H9 (cell line): ENCODE measurements around the gene WDFY3. TPM values are rescaled to one million over a fixed set of nuclear protein-coding genes. Genes with fewer than 3 reads are reported as not detected.

ENCODE experiments used
- DNase-seq: peaks from one replicate; pipeline ENCODE4 v3.0.0-alpha.2; 2017
- H2AFZ ChIP-seq: one replicate; pipeline ENCODE4 v1.6.1; 2013; ENCODE audit warnings: mild to moderate bottlenecking, low read length, control low read depth, moderate library complexity
- H2AK5ac ChIP-seq: 2 replicates; pipeline ENCODE4 v1.6.1; 2013; ENCODE audit warnings: low read length, control low read depth, mixed read lengths; ENCODE audit not compliant: insufficient read length
- H2BK120ac ChIP-seq: one replicate; pipeline ENCODE4 v1.6.1; 2013; ENCODE audit warnings: low read depth, mild to moderate bottlenecking, low read length, control low read depth, inconsistent platforms; ENCODE audit not compliant: poor library complexity, severe bottlenecking
- H2BK12ac ChIP-seq: 2 replicates; pipeline ENCODE4 v1.6.1; 2013; ENCODE audit warnings: low read length, control low read depth, mixed read lengths, low read depth; ENCODE audit not compliant: insufficient read length
- H2BK15ac ChIP-seq: 2 replicates; pipeline ENCODE4 v1.6.1; 2013; ENCODE audit warnings: low read depth, low read length, control low read depth
- H2BK20ac ChIP-seq: one replicate; pipeline ENCODE4 v1.6.1; 2013; ENCODE audit warnings: low read depth, mild to moderate bottlenecking, low read length, control low read depth, inconsistent platforms; ENCODE audit not compliant: poor library complexity, severe bottlenecking
- H2BK5ac ChIP-seq: 2 replicates; pipeline ENCODE4 v1.6.1; 2013; ENCODE audit warnings: low read length, control low read depth, mixed read lengths; ENCODE audit not compliant: insufficient read length
- H3K14ac ChIP-seq: 2 replicates; pipeline ENCODE4 v1.6.1; 2013; ENCODE audit warnings: low read length, control low read depth; ENCODE audit not compliant: insufficient read depth
- H3K18ac ChIP-seq: 2 replicates; pipeline ENCODE4 v1.6.1; 2013; ENCODE audit warnings: low read depth, mild to moderate bottlenecking, mixed read lengths, low read length, control low read depth; ENCODE audit not compliant: insufficient read length
- H3K23ac ChIP-seq: 2 replicates; pipeline ENCODE4 v1.6.1; 2013; ENCODE audit warnings: low read length, control low read depth, mixed read lengths, low read depth; ENCODE audit not compliant: insufficient read length
- H3K23me2 ChIP-seq: 2 replicates; pipeline ENCODE4 v1.6.1; 2013; ENCODE audit warnings: low read depth, mild to moderate bottlenecking, mixed read lengths, low read length, control low read depth; ENCODE audit not compliant: insufficient read length, poor library complexity, severe bottlenecking
- H3K27ac ChIP-seq: 2 replicates; pipeline ENCODE4 v1.5.1; 2013; ENCODE audit warnings: low read length, control low read depth, mixed read lengths, low read depth; ENCODE audit not compliant: insufficient read length
- H3K27me3 ChIP-seq: 2 replicates; pipeline ENCODE4 v1.6.1; 2013; ENCODE audit warnings: low read length, control low read depth, inconsistent platforms; ENCODE audit not compliant: insufficient read depth
- H3K4ac ChIP-seq: 2 replicates; pipeline ENCODE4 v1.6.1; 2013; ENCODE audit warnings: low read depth, mild to moderate bottlenecking, control low read depth, inconsistent platforms, low read length, moderate library complexity
- H3K4me1 ChIP-seq: 2 replicates; pipeline ENCODE4 v1.6.1; 2013; ENCODE audit warnings: low read length, control low read depth, inconsistent platforms; ENCODE audit not compliant: insufficient read depth
- H3K4me2 ChIP-seq: 2 replicates; pipeline ENCODE4 v1.6.1; 2013; ENCODE audit warnings: low read length, control low read depth, mixed read lengths; ENCODE audit not compliant: insufficient read length, insufficient read depth
- H3K56ac ChIP-seq: 2 replicates; pipeline ENCODE4 v1.6.1; 2013; ENCODE audit warnings: low read depth, mild to moderate bottlenecking, mixed read lengths, low read length, control low read depth; ENCODE audit not compliant: insufficient read length
- H3K79me1 ChIP-seq: 2 replicates; pipeline ENCODE4 v1.6.1; 2013; ENCODE audit warnings: low read depth, mild to moderate bottlenecking, moderate library complexity, low read length, control low read depth, inconsistent platforms; ENCODE audit not compliant: insufficient read depth, poor library complexity, severe bottlenecking
- H3K79me2 ChIP-seq: 2 replicates; pipeline ENCODE4 v1.6.1; 2013; ENCODE audit warnings: low read length, control low read depth, inconsistent platforms; ENCODE audit not compliant: insufficient read depth
- H3K9ac ChIP-seq: 2 replicates; pipeline ENCODE4 v1.6.1; 2013; ENCODE audit warnings: low read length, control low read depth, mixed read lengths; ENCODE audit not compliant: insufficient read length; ENCODE audit errors: extremely low read depth
- H3K9me3 ChIP-seq: one replicate; pipeline ENCODE4 v1.6.1; 2013; ENCODE audit warnings: low read depth, low read length, inconsistent platforms; ENCODE audit not compliant: control insufficient read depth
- H3T11ph ChIP-seq: one replicate; pipeline ENCODE4 v1.6.1; 2013; ENCODE audit warnings: mild to moderate bottlenecking, low read length, control low read depth, inconsistent platforms
- H4K20me1 ChIP-seq: one replicate; pipeline ENCODE4 v1.6.1; 2013; ENCODE audit not compliant: control insufficient read depth, insufficient read length, insufficient read depth
- H4K5ac ChIP-seq: 2 replicates; pipeline ENCODE4 v1.6.1; 2013; ENCODE audit warnings: low read depth, mild to moderate bottlenecking, mixed read lengths, low read length, control low read depth; ENCODE audit not compliant: insufficient read length
- H4K8ac ChIP-seq: replicated peaks from 2 replicates; pipeline ENCODE4 v1.6.1; 2013; ENCODE audit warnings: low read length, control low read depth, mixed read lengths, low read depth; ENCODE audit not compliant: insufficient read length
- H4K91ac ChIP-seq: 2 replicates; pipeline ENCODE4 v1.6.1; 2013; ENCODE audit warnings: low read depth, mild to moderate bottlenecking, moderate library complexity, mixed read lengths, low read length, control low read depth; ENCODE audit not compliant: insufficient read length
- H3K27ac Mint-ChIP-seq, 3 experiments: 2 replicates in 2 of 3; 3 replicates in 1 of 3; pipeline ENCODE4 v1.8.0; 2020 to 2021; ENCODE audit warnings: mixed read lengths in 3 of 3, mild to moderate bottlenecking in 1 of 3, moderate library complexity in 1 of 3
- H3K27me3 Mint-ChIP-seq: 2 replicates; pipeline ENCODE4 v1.8.0; 2021; ENCODE audit warnings: low read depth, mild to moderate bottlenecking, moderate library complexity, mixed read lengths
- H3K36me3 Mint-ChIP-seq, 3 experiments: 2 replicates in 2 of 3; 3 replicates in 1 of 3; pipeline ENCODE4 v1.8.0; 2020 to 2021; ENCODE audit warnings: low read depth in 3 of 3, mixed read lengths in 3 of 3; ENCODE audit not compliant: insufficient read depth in 1 of 3
- H3K4me1 Mint-ChIP-seq, 2 experiments: 2 replicates each; pipeline ENCODE4 v1.8.0; 2020; ENCODE audit warnings: mixed read lengths in 2 of 2
- H3K4me3 Mint-ChIP-seq, 2 experiments: 2 replicates in 1 of 2; 3 replicates in 1 of 2; pipeline ENCODE4 v1.8.0; 2020 to 2021; ENCODE audit warnings: mild to moderate bottlenecking in 2 of 2, mixed read lengths in 2 of 2, moderate library complexity in 1 of 2
- H3K9me3 Mint-ChIP-seq, 2 experiments: 2 replicates in 1 of 2; 3 replicates in 1 of 2; pipeline ENCODE4 v1.8.0; 2020; ENCODE audit warnings: mild to moderate bottlenecking in 2 of 2, mixed read lengths in 2 of 2, moderate library complexity in 1 of 2
- CTCF ChIP-seq: fragments of 200-600 bp; sonication (generic); conservative IDR thresholded peaks from 3 replicates; pipeline ENCODE4 v1.8.0; 2021; ENCODE audit warnings: antibody characterized with exemption, mild to moderate bottlenecking
- WGBS: extraction: QIAGEN DNeasy Blood & Tissue Kit; methylation state at CpG from one replicate; pipeline ENCODE4 v1.1.7; 2013; ENCODE audit warnings: missing lambda C conversion rate, low lambda C conversion rate, mixed read lengths; ENCODE audit not compliant: insufficient read length; ENCODE audit errors: extremely low coverage; 5-methylcytosine and 5-hydroxymethylcytosine counted together
- total RNA-seq: library from RNA; stranded (reverse); gene quantifications from 2 replicates; pipeline ENCODE4 v1.2.1, GENCODE V29; 2021

Gene WDFY3
- total RNA-seq, 1 experiment from 2014 or later, result 54.6 TPM

- Histone ChIP-seq H3K4ac (no peak overlapping the region), H3K4me2 (no peak overlapping the region), H4K5ac (no peak overlapping the region), H4K20me1 (no peaks in the 10 kb centered on the region), H2BK12ac (no peak overlapping the region), H3K9ac (no peak overlapping the region), H3K23me2 (no peaks in the 10 kb centered on the region), H2BK20ac (no peak overlapping the region), H2BK15ac (no peak overlapping the region), H2BK5ac (no peak overlapping the region), H3K79me1 (no peaks in the 10 kb centered on the region), H3K4me1 (no peaks in the 10 kb centered on the region), H3K27me3 (no peaks in the 10 kb centered on the region), H2AK5ac (no peak overlapping the region), H3K27ac (no peak overlapping the region), H2BK120ac (no peak overlapping the region), H3K79me2 (no peaks in the 10 kb centered on the region), H3K56ac (no peak overlapping the region), H3K9me3 (no peaks in the 10 kb centered on the region), H4K8ac (no peak overlapping the region), H3K18ac (no peak overlapping the region), H4K91ac (no peak overlapping the region), H2AFZ (no peak overlapping the region), H3T11ph (no peak overlapping the region), H3K14ac (no peak overlapping the region), H3K23ac (no peak overlapping the region)
- Mint-ChIP-seq H3K9me3 (no peaks in the 10 kb centered on the region), H3K27me3 (no peaks in the 10 kb centered on the region), H3K4me1 (peaks cover 12 to 14% of the 10 kb centered on the region in 2 experiments), H3K36me3 (peaks cover 0 to 5% (median 4%) of the 10 kb centered on the region in 3 experiments; a peak in 5 of 7 replicates), H3K27ac (no peak overlapping the region), H3K4me3 (no peak overlapping the region)
- DNase-seq, result no peak
- WGBS, result no CpG with 5 or more reads among the region's 3 CpGs
- no peak for TF ChIP-seq CTCF
Measured at GRCh38 chr4:84878546-84878945, 87.9 kb downstream of the WDFY3 start.
